Measurements from ENCODE around the gene GDPD4. TPM values are rescaled to one million over a fixed set of nuclear protein-coding genes. Genes with fewer than 3 reads are reported as not detected.

The GDPD4 gene
- total and polyA plus RNA-seq, 10 of the 15 experiments (the other 5 are each of a cell fraction or from before 2014, with no cell fraction given) = 0.23 TPM; not detected in 9

- TF ChIP-seq ZNF274 (IDR thresholded peaks at IDR 0.05; ENCODE audit: insufficient read depth, insufficient read length) (no peak), MEF2B (IDR thresholded peaks at IDR 0.05; ENCODE audit: partially characterized antibody, poor library complexity, severe bottlenecking) (no peak), ZBTB11 (CRISPR knock-in tag; IDR thresholded peaks at IDR 0.05) (no peak), ATF7 (IDR thresholded peaks at IDR 0.05; ENCODE audit: low read depth) (no peak), HCFC1 (IDR thresholded peaks at IDR 0.05; ENCODE audit: low read length) (no peak), CBX3 (IDR thresholded peaks at IDR 0.05; ENCODE audit: borderline replicate concordance, low read depth) (no peak), ZBTB40 (IDR thresholded peaks at IDR 0.05; ENCODE audit: borderline replicate concordance) (no peak), NBN (IDR thresholded peaks at IDR 0.05) (no peak)
These were observed 38.7 kb downstream of the GDPD4 start (continued) for GRCh38 chr11:77262803-77263202.

All from GM12878 (cell line).